ENCODE measurements around the gene IRX4. TPM values are rescaled to one million over a fixed set of nuclear protein-coding genes. Genes with fewer than 3 reads are reported as not detected.

Gene IRX4
- polyA plus RNA-seq, 1 of the 3 experiments (the other 2 are of a cell fraction): not detected

DNA sequence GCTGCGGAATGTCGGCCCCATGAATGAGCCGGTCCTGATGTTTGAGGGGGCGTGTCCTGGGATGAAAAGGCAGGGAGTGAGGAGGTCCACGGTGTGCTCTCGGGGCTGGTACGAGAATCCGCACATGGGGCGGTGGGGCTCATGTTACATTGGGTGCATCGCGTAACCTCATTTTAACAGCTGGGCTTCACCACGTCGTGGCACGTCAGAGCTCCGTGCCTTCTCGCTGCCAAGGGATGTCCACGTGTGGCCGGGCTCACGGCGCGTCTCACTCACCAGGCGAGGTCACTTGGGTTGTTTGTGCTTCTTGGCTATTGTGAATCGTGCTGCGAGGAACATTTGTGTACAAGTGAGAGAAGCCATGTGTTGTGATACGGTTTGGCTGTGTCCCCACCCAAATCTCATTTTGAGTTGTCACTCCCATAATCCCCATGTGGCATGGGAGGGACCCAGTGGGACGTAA, 29.1 kb upstream of the IRX4 start (continued):
- TF ChIP-seq, protein P1, sequence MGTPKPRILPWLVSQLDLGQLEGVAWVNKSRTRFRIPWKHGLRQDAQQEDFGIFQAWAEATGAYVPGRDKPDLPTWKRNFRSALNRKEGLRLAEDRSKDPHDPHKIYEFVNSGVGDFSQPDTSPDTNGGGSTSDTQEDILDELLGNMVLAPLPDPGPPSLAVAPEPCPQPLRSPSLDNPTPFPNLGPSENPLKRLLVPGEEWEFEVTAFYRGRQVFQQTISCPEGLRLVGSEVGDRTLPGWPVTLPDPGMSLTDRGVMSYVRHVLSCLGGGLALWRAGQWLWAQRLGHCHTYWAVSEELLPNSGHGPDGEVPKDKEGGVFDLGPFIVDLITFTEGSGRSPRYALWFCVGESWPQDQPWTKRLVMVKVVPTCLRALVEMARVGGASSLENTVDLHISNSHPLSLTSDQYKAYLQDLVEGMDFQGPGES (IDR thresholded peaks at IDR 0.05; ENCODE audit: low read depth, low read length): no peak
- TF ChIP-seq RXRA (IDR thresholded peaks at IDR 0.05; ENCODE audit: borderline replicate concordance, low read depth): no peak

DNA sequence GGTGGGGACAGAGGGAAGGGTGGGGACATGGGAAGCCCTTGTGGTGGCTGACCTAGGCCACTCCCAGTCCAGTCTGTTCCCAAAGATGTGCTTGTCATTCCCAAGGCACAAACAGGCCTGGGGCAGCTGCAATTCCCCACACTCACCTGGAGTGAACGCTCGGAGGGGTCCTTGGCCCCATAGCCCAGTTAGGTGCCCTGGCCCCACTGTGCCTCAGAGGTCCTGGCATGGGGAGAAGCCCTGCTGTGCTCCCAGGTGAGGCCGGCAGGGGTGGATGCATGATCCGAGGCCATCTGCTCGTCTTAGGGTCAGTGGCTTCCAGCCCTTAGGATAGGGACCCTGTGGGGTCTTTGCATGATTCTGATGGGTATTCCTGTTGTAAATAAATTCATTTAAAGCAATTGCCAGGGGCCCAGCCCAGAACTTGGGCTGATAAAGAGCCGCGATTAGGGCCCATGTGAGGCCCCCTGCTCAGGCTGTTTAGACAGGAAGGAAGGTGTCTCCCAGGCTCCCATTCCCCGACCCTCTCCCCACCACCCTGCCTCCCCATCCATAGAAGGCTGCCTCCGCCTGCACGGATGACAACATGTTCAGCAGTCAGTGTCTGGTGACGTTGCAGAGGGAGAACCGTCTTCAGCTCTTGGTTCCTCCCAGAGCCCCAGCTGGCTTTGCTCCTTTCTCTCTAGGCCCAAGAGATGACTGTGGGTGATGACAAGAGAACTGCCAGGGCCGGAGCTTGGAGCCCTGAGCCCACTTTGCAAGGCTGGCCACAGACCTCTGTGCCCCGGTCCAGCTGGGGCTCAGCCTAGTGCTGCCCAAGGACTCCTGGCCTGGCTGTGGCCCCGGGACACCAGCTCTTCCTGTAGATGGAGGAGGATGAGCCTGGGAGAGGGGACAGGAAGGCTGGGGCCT, 28.4 kb upstream of the IRX4 start:
- no peak overlapping the region for H3K4me2 ChIP-seq
- no peak for TF ChIP-seq RAD21 (IDR thresholded peaks at IDR 0.05; ENCODE audit: low read length)
- no peak for TF ChIP-seq TAF1 (IDR thresholded peaks at IDR 0.05; ENCODE audit: borderline replicate concordance, low read depth, low read length)
- TF ChIP-seq RXRA (IDR thresholded peaks at IDR 0.05; ENCODE audit: borderline replicate concordance, low read depth): no peak
- TF ChIP-seq RFX5 (IDR thresholded peaks at IDR 0.05; ENCODE audit: low read length): no peak
- TF ChIP-seq, protein P2, sequence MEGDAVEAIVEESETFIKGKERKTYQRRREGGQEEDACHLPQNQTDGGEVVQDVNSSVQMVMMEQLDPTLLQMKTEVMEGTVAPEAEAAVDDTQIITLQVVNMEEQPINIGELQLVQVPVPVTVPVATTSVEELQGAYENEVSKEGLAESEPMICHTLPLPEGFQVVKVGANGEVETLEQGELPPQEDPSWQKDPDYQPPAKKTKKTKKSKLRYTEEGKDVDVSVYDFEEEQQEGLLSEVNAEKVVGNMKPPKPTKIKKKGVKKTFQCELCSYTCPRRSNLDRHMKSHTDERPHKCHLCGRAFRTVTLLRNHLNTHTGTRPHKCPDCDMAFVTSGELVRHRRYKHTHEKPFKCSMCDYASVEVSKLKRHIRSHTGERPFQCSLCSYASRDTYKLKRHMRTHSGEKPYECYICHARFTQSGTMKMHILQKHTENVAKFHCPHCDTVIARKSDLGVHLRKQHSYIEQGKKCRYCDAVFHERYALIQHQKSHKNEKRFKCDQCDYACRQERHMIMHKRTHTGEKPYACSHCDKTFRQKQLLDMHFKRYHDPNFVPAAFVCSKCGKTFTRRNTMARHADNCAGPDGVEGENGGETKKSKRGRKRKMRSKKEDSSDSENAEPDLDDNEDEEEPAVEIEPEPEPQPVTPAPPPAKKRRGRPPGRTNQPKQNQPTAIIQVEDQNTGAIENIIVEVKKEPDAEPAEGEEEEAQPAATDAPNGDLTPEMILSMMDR (IDR thresholded peaks at IDR 0.05): no peak
- TF ChIP-seq TCF12 (IDR thresholded peaks at IDR 0.05): no peak
- TF ChIP-seq FOSL2 (IDR thresholded peaks at IDR 0.05; ENCODE audit: borderline replicate concordance, low read depth): no peak
- TF ChIP-seq, protein P3, sequence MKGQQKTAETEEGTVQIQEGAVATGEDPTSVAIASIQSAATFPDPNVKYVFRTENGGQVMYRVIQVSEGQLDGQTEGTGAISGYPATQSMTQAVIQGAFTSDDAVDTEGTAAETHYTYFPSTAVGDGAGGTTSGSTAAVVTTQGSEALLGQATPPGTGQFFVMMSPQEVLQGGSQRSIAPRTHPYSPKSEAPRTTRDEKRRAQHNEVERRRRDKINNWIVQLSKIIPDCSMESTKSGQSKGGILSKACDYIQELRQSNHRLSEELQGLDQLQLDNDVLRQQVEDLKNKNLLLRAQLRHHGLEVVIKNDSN (IDR thresholded peaks at IDR 0.05; ENCODE audit: borderline replicate concordance, low read depth): no peak
- no peak for TF ChIP-seq POLR2AphosphoS5 (IDR thresholded peaks at IDR 0.05; ENCODE audit: low read depth, low read length)
- no peak for TF ChIP-seq TEAD4 (IDR thresholded peaks at IDR 0.05; ENCODE audit: borderline replicate concordance, insufficient read depth)
- TF ChIP-seq SIN3A (IDR thresholded peaks at IDR 0.05; ENCODE audit: borderline replicate concordance, low read depth, low read length): no peak
- no peak for TF ChIP-seq FOXJ3 (CRISPR knock-in tag; IDR thresholded peaks at IDR 0.05)
- TF ChIP-seq YY1 (IDR thresholded peaks at IDR 0.05; ENCODE audit: low read depth): no peak
- TF ChIP-seq, protein P4, sequence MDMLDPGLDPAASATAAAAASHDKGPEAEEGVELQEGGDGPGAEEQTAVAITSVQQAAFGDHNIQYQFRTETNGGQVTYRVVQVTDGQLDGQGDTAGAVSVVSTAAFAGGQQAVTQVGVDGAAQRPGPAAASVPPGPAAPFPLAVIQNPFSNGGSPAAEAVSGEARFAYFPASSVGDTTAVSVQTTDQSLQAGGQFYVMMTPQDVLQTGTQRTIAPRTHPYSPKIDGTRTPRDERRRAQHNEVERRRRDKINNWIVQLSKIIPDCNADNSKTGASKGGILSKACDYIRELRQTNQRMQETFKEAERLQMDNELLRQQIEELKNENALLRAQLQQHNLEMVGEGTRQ (IDR thresholded peaks at IDR 0.05; ENCODE audit: borderline replicate concordance, low read depth, low read length): no peak
- TF ChIP-seq, protein P5, sequence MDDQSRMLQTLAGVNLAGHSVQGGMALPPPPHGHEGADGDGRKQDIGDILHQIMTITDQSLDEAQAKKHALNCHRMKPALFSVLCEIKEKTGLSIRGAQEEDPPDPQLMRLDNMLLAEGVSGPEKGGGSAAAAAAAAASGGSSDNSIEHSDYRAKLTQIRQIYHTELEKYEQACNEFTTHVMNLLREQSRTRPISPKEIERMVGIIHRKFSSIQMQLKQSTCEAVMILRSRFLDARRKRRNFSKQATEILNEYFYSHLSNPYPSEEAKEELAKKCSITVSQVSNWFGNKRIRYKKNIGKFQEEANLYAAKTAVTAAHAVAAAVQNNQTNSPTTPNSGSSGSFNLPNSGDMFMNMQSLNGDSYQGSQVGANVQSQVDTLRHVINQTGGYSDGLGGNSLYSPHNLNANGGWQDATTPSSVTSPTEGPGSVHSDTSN (IDR thresholded peaks at IDR 0.05): no peak
- H3F3A ChIP-seq (replicated peaks; ENCODE audit: insufficient read depth): no peaks in the 10 kb centered on the region
- no peaks in the 10 kb centered on the region for H3K79me2 ChIP-seq (ENCODE audit: insufficient read depth)
- ChIA-PET CTCF (no interaction called here), POLR2A (no interaction called here)
- H3K9me2 ChIP-seq: no peaks in the 10 kb centered on the region
- peaks cover 67% of the 10 kb centered on the region for H3K27me3 ChIP-seq (ENCODE audit: insufficient read depth)
- no peak overlapping the region for H3K27ac ChIP-seq (ENCODE audit: low read depth in 2 of 2, low read length in 1 of 2)
- H3K36me3 ChIP-seq (replicated peaks in 1 of 2; ENCODE audit: control insufficient read depth in 1 of 2, insufficient read depth in 2 of 2, low read length in 1 of 2): no peaks in the 10 kb centered on the region
- H3K4me1 ChIP-seq (ENCODE audit: control insufficient read depth in 1 of 2, insufficient read depth in 2 of 2, low read depth in 1 of 2, low read length in 1 of 2): no peaks in the 10 kb centered on the region
- DNase-seq: no peak
- H4K20me1 ChIP-seq (ENCODE audit: insufficient read depth): no peaks in the 10 kb centered on the region
- H3K9ac ChIP-seq: no peak overlapping the region
- 29% methylated on average over 6 of the region's 15 CpGs for WGBS (ENCODE audit: low lambda C conversion rate)
- no peaks in the 10 kb centered on the region for H3K9me3 ChIP-seq
- no peak overlapping the region for H3K4me3 ChIP-seq (ENCODE audit: low read depth in 2 of 2, low read length in 1 of 2)
- H2AFZ ChIP-seq (ENCODE audit: low read depth): no peak overlapping the region

Data from SK-N-SH (cell line).